ENCODE results near the gene ATP6V0A4. TPM values are rescaled to one million over a fixed set of nuclear protein-coding genes. Genes with fewer than 3 reads are reported as not detected.

Gene ATP6V0A4
- total RNA-seq, 1 experiment from 2014 or later, result 1.1 TPM

- TF ChIP-seq ZNF425 (CRISPR knock-in tag; conservative IDR thresholded peaks at IDR 0.05) (no peak), ZNF138 (CRISPR knock-in tag; conservative IDR thresholded peaks at IDR 0.05) (no peak), ATF1 (CRISPR knock-in tag; IDR thresholded peaks at IDR 0.05) (no peak), GRHL2 (CRISPR knock-in tag; IDR thresholded peaks at IDR 0.05; ENCODE audit: insufficient replicate concordance, severe bottlenecking) (no peak), PRRX2 (CRISPR knock-in tag; IDR thresholded peaks at IDR 0.05) (no peak), SMAD3 (CRISPR knock-in tag; IDR thresholded peaks at IDR 0.05; ENCODE audit: borderline replicate concordance) (no peak), E2F5 (CRISPR knock-in tag; IDR thresholded peaks at IDR 0.05) (no peak), E2F4 (CRISPR knock-in tag; IDR thresholded peaks at IDR 0.05; ENCODE audit: borderline replicate concordance, low read depth) (no peak), OVOL2 (CRISPR knock-in tag; IDR thresholded peaks at IDR 0.05; ENCODE audit: borderline replicate concordance) (no peak), ZNF232 (CRISPR knock-in tag; IDR thresholded peaks at IDR 0.05) (no peak)
- POLR2A ChIA-PET, result no interaction called here
- Mint-ChIP-seq H3K27me3 (ENCODE audit: low read depth) (no peaks in the 10 kb centered on the region), H3K9me3 (peaks cover 6% of the 10 kb centered on the region), H3K27ac (no peak overlapping the region), H3K4me3 (no peak overlapping the region), H3K36me3 (peaks cover 3% of the 10 kb centered on the region; the same call in 1 of the 2 replicates), H3K4me1 (peaks cover 14% of the 10 kb centered on the region)
- ATAC-seq, result no peak
- no peak for DNase-seq (ENCODE audit: low spot score)
- CTCF ChIA-PET, result no interaction called here
These were observed 31.3 kb upstream of the ATP6V0A4 start for GRCh38 chr7:138829335-138829734.

GRCh38 chr7:138828302-138828701 is 30.3 kb upstream of the ATP6V0A4 start:
- Mint-ChIP-seq H3K9me3 (peaks cover 6% of the 10 kb centered on the region), H3K4me3 (no peak overlapping the region), H3K27me3 (ENCODE audit: low read depth) (no peaks in the 10 kb centered on the region), H3K27ac (no peak overlapping the region), H3K36me3 (0 out of 2 replicates have a peak, but pooled peaks cover 2% of the 10 kb centered on the region), H3K4me1 (peaks cover 14% of the 10 kb centered on the region)
- ATAC-seq (no peak), DNase-seq (ENCODE audit: low spot score) (no peak)
- ChIA-PET POLR2A (no interaction called here), CTCF (no interaction called here)
- no peak for TF ChIP-seq GTF2I (CRISPR knock-in tag; conservative IDR thresholded peaks at IDR 0.05)
- no peak for TF ChIP-seq E2F5 (CRISPR knock-in tag; IDR thresholded peaks at IDR 0.05)
- TF ChIP-seq E2F1 (CRISPR knock-in tag; IDR thresholded peaks at IDR 0.05), result no peak
- TF ChIP-seq IRF2 (CRISPR knock-in tag; IDR thresholded peaks at IDR 0.05; ENCODE audit: borderline replicate concordance, low read depth), result no peak
- no peak for TF ChIP-seq FOXJ3 (CRISPR knock-in tag; IDR thresholded peaks at IDR 0.05; ENCODE audit: borderline replicate concordance)
- TF ChIP-seq AR (CRISPR knock-in tag; IDR thresholded peaks at IDR 0.05), result no peak
- no peak for TF ChIP-seq CBFB (CRISPR knock-in tag; IDR thresholded peaks at IDR 0.05; ENCODE audit: low read depth)
- no peak for TF ChIP-seq ZNF425 (CRISPR knock-in tag; conservative IDR thresholded peaks at IDR 0.05)
- no peak for TF ChIP-seq ELF4 (CRISPR knock-in tag; IDR thresholded peaks at IDR 0.05; ENCODE audit: low read depth)
- TF ChIP-seq MLX (CRISPR knock-in tag; IDR thresholded peaks at IDR 0.05), result no peak
